Stimulated activated CD4-positive, alpha-beta T cell treated with anti-CD3 and anti-CD28 coated beads, Interleukin-2, amount 100 ng/mL, for 4 hours (primary cell): ENCODE results near the gene AGBL1.

ENCODE experiments used
- DNase-seq: peaks from one replicate; pipeline ENCODE4 v3.0.0-alpha.2; 2020; ENCODE audit warnings: low read depth

The AGBL1 gene

GRCh38 chr15:86591994-86592735 is 512.5 kb downstream of the AGBL1 start:
- DNase-seq, result no peak

GRCh38 chr15:86595741-86596140 is 516.1 kb downstream of the AGBL1 start:
- DNase-seq, result no peak

GRCh38 chr15:86603466-86603865 is 523.8 kb downstream of the AGBL1 start:
- DNase-seq, result no peak

GRCh38 chr15:86608461-86609205 is 529.0 kb downstream of the AGBL1 start:
- no peak for DNase-seq

- DNase-seq, result no peak
Measured at GRCh38 chr15:86609275-86609674, 529.6 kb downstream of the AGBL1 start.

GRCh38 chr15:86610038-86610437 is 530.4 kb downstream of the AGBL1 start:
- DNase-seq, result no peak

GRCh38 chr15:86611417-86612040 is 531.9 kb downstream of the AGBL1 start:
- DNase-seq, result no peak

GRCh38 chr15:86615411-86615810 is 535.7 kb downstream of the AGBL1 start:
- no peak for DNase-seq

GRCh38 chr15:86615816-86616215 is 536.1 kb downstream of the AGBL1 start:
- no peak for DNase-seq

- DNase-seq, result no peak
Measured at GRCh38 chr15:86616771-86617170, 537.1 kb downstream of the AGBL1 start.

GRCh38 chr15:86620157-86620556 is 540.5 kb downstream of the AGBL1 start:
- DNase-seq, result no peak

- no peak for DNase-seq
Measured at GRCh38 chr15:86620641-86621349, 541.1 kb downstream of the AGBL1 start.

- DNase-seq, result no peak
Measured at GRCh38 chr15:86623236-86623635, 543.6 kb downstream of the AGBL1 start.

GRCh38 chr15:86624261-86625036 is 544.8 kb downstream of the AGBL1 start:
- peak; percentile 52 for DNase-seq

- no peak for DNase-seq
Measured at GRCh38 chr15:86629409-86630356, 550.0 kb downstream of the AGBL1 start.

GRCh38 chr15:86630946-86631345 is 551.3 kb downstream of the AGBL1 start:
- no peak for DNase-seq

GRCh38 chr15:86634146-86634545 is 554.5 kb downstream of the AGBL1 start:
- no peak for DNase-seq

GRCh38 chr15:86634992-86635638 is 555.4 kb downstream of the AGBL1 start:
- DNase-seq, result no peak

- no peak for DNase-seq
Measured at GRCh38 chr15:86644339-86644738, 564.7 kb downstream of the AGBL1 start.

GRCh38 chr15:86645925-86646500 is 566.3 kb downstream of the AGBL1 start:
- DNase-seq, result no peak
